H9 (cell line): ENCODE measurements around the gene VEGFB. TPM values are rescaled to one million over a fixed set of nuclear protein-coding genes. Genes with fewer than 3 reads are reported as not detected.

Experiments used
- DNase-seq: peaks from one replicate; pipeline ENCODE4 v3.0.0-alpha.2; 2017
- H2AFZ ChIP-seq: one replicate; pipeline ENCODE4 v1.6.1; 2013; ENCODE audit warnings: mild to moderate bottlenecking, low read length, control low read depth, moderate library complexity
- H2AK5ac ChIP-seq: 2 replicates; pipeline ENCODE4 v1.6.1; 2013; ENCODE audit warnings: low read length, control low read depth, mixed read lengths; ENCODE audit not compliant: insufficient read length
- H2BK120ac ChIP-seq: one replicate; pipeline ENCODE4 v1.6.1; 2013; ENCODE audit warnings: low read depth, mild to moderate bottlenecking, low read length, control low read depth, inconsistent platforms; ENCODE audit not compliant: poor library complexity, severe bottlenecking
- H2BK12ac ChIP-seq: 2 replicates; pipeline ENCODE4 v1.6.1; 2013; ENCODE audit warnings: low read length, control low read depth, mixed read lengths, low read depth; ENCODE audit not compliant: insufficient read length
- H2BK15ac ChIP-seq: 2 replicates; pipeline ENCODE4 v1.6.1; 2013; ENCODE audit warnings: low read depth, low read length, control low read depth
- H2BK20ac ChIP-seq: one replicate; pipeline ENCODE4 v1.6.1; 2013; ENCODE audit warnings: low read depth, mild to moderate bottlenecking, low read length, control low read depth, inconsistent platforms; ENCODE audit not compliant: poor library complexity, severe bottlenecking
- H2BK5ac ChIP-seq: 2 replicates; pipeline ENCODE4 v1.6.1; 2013; ENCODE audit warnings: low read length, control low read depth, mixed read lengths; ENCODE audit not compliant: insufficient read length
- H3K14ac ChIP-seq: 2 replicates; pipeline ENCODE4 v1.6.1; 2013; ENCODE audit warnings: low read length, control low read depth; ENCODE audit not compliant: insufficient read depth
- H3K18ac ChIP-seq: 2 replicates; pipeline ENCODE4 v1.6.1; 2013; ENCODE audit warnings: low read depth, mild to moderate bottlenecking, mixed read lengths, low read length, control low read depth; ENCODE audit not compliant: insufficient read length
- H3K23ac ChIP-seq: 2 replicates; pipeline ENCODE4 v1.6.1; 2013; ENCODE audit warnings: low read length, control low read depth, mixed read lengths, low read depth; ENCODE audit not compliant: insufficient read length
- H3K23me2 ChIP-seq: 2 replicates; pipeline ENCODE4 v1.6.1; 2013; ENCODE audit warnings: low read depth, mild to moderate bottlenecking, mixed read lengths, low read length, control low read depth; ENCODE audit not compliant: insufficient read length, poor library complexity, severe bottlenecking
- H3K27ac ChIP-seq: 2 replicates; pipeline ENCODE4 v1.5.1; 2013; ENCODE audit warnings: low read length, control low read depth, mixed read lengths, low read depth; ENCODE audit not compliant: insufficient read length
- H3K27me3 ChIP-seq: 2 replicates; pipeline ENCODE4 v1.6.1; 2013; ENCODE audit warnings: low read length, control low read depth, inconsistent platforms; ENCODE audit not compliant: insufficient read depth
- H3K4ac ChIP-seq: 2 replicates; pipeline ENCODE4 v1.6.1; 2013; ENCODE audit warnings: low read depth, mild to moderate bottlenecking, control low read depth, inconsistent platforms, low read length, moderate library complexity
- H3K4me1 ChIP-seq: 2 replicates; pipeline ENCODE4 v1.6.1; 2013; ENCODE audit warnings: low read length, control low read depth, inconsistent platforms; ENCODE audit not compliant: insufficient read depth
- H3K4me2 ChIP-seq: 2 replicates; pipeline ENCODE4 v1.6.1; 2013; ENCODE audit warnings: low read length, control low read depth, mixed read lengths; ENCODE audit not compliant: insufficient read length, insufficient read depth
- H3K56ac ChIP-seq: 2 replicates; pipeline ENCODE4 v1.6.1; 2013; ENCODE audit warnings: low read depth, mild to moderate bottlenecking, mixed read lengths, low read length, control low read depth; ENCODE audit not compliant: insufficient read length
- H3K79me1 ChIP-seq: 2 replicates; pipeline ENCODE4 v1.6.1; 2013; ENCODE audit warnings: low read depth, mild to moderate bottlenecking, moderate library complexity, low read length, control low read depth, inconsistent platforms; ENCODE audit not compliant: insufficient read depth, poor library complexity, severe bottlenecking
- H3K79me2 ChIP-seq: 2 replicates; pipeline ENCODE4 v1.6.1; 2013; ENCODE audit warnings: low read length, control low read depth, inconsistent platforms; ENCODE audit not compliant: insufficient read depth
- H3K9ac ChIP-seq: 2 replicates; pipeline ENCODE4 v1.6.1; 2013; ENCODE audit warnings: low read length, control low read depth, mixed read lengths; ENCODE audit not compliant: insufficient read length; ENCODE audit errors: extremely low read depth
- H3K9me3 ChIP-seq: one replicate; pipeline ENCODE4 v1.6.1; 2013; ENCODE audit warnings: low read depth, low read length, inconsistent platforms; ENCODE audit not compliant: control insufficient read depth
- H3T11ph ChIP-seq: one replicate; pipeline ENCODE4 v1.6.1; 2013; ENCODE audit warnings: mild to moderate bottlenecking, low read length, control low read depth, inconsistent platforms
- H4K20me1 ChIP-seq: one replicate; pipeline ENCODE4 v1.6.1; 2013; ENCODE audit not compliant: control insufficient read depth, insufficient read length, insufficient read depth
- H4K5ac ChIP-seq: 2 replicates; pipeline ENCODE4 v1.6.1; 2013; ENCODE audit warnings: low read depth, mild to moderate bottlenecking, mixed read lengths, low read length, control low read depth; ENCODE audit not compliant: insufficient read length
- H4K8ac ChIP-seq: replicated peaks from 2 replicates; pipeline ENCODE4 v1.6.1; 2013; ENCODE audit warnings: low read length, control low read depth, mixed read lengths, low read depth; ENCODE audit not compliant: insufficient read length
- H4K91ac ChIP-seq: 2 replicates; pipeline ENCODE4 v1.6.1; 2013; ENCODE audit warnings: low read depth, mild to moderate bottlenecking, moderate library complexity, mixed read lengths, low read length, control low read depth; ENCODE audit not compliant: insufficient read length
- H3K27ac Mint-ChIP-seq, 3 experiments: 2 replicates in 2 of 3; 3 replicates in 1 of 3; pipeline ENCODE4 v1.8.0; 2020 to 2021; ENCODE audit warnings: mixed read lengths in 3 of 3, mild to moderate bottlenecking in 1 of 3, moderate library complexity in 1 of 3
- H3K27me3 Mint-ChIP-seq: 2 replicates; pipeline ENCODE4 v1.8.0; 2021; ENCODE audit warnings: low read depth, mild to moderate bottlenecking, moderate library complexity, mixed read lengths
- H3K36me3 Mint-ChIP-seq, 3 experiments: 2 replicates in 2 of 3; 3 replicates in 1 of 3; pipeline ENCODE4 v1.8.0; 2020 to 2021; ENCODE audit warnings: low read depth in 3 of 3, mixed read lengths in 3 of 3; ENCODE audit not compliant: insufficient read depth in 1 of 3
- H3K4me1 Mint-ChIP-seq, 2 experiments: 2 replicates each; pipeline ENCODE4 v1.8.0; 2020; ENCODE audit warnings: mixed read lengths in 2 of 2
- H3K4me3 Mint-ChIP-seq, 2 experiments: 2 replicates in 1 of 2; 3 replicates in 1 of 2; pipeline ENCODE4 v1.8.0; 2020 to 2021; ENCODE audit warnings: mild to moderate bottlenecking in 2 of 2, mixed read lengths in 2 of 2, moderate library complexity in 1 of 2
- H3K9me3 Mint-ChIP-seq, 2 experiments: 2 replicates in 1 of 2; 3 replicates in 1 of 2; pipeline ENCODE4 v1.8.0; 2020; ENCODE audit warnings: mild to moderate bottlenecking in 2 of 2, mixed read lengths in 2 of 2, moderate library complexity in 1 of 2
- WGBS: extraction: QIAGEN DNeasy Blood & Tissue Kit; methylation state at CpG from one replicate; pipeline ENCODE4 v1.1.7; 2013; ENCODE audit warnings: missing lambda C conversion rate, low lambda C conversion rate, mixed read lengths; ENCODE audit not compliant: insufficient read length; ENCODE audit errors: extremely low coverage; 5-methylcytosine and 5-hydroxymethylcytosine counted together
- total RNA-seq: library from RNA; stranded (reverse); gene quantifications from 2 replicates; pipeline ENCODE4 v1.2.1, GENCODE V29; 2021
- TF ChIP-seq, protein P1 (sequence below): fragments of 200-600 bp; sonication (generic); conservative IDR thresholded peaks from 3 replicates; pipeline ENCODE4 v1.8.0; 2021; ENCODE audit warnings: antibody characterized with exemption, mild to moderate bottlenecking

The VEGFB gene
- total RNA-seq, 1 experiment from 2014 or later = 57.7 TPM

GRCh38 chr11:64253043-64253442 is 18.7 kb downstream of the VEGFB start:
- H2BK5ac ChIP-seq = no peak overlapping the region
- DNase-seq = no peak
- Mint-ChIP-seq H3K36me3 (peaks cover 20 to 39% (median 32%) of the 10 kb centered on the region in 3 experiments; a peak in 6 of 7 replicates), H3K27ac (no peak overlapping the region), H3K27me3 (no peaks in the 10 kb centered on the region), H3K4me1 (peaks cover 30 to 40% of the 10 kb centered on the region in 2 experiments), H3K9me3 (no peaks in the 10 kb centered on the region), H3K4me3 (peak overlapping the region; percentile 85 to 98)
- no peak overlapping the region for H2BK12ac ChIP-seq
- no peak overlapping the region for H4K91ac ChIP-seq
- H3K9ac ChIP-seq = no peak overlapping the region
- H3K27ac ChIP-seq = no peak overlapping the region
- no peak overlapping the region for H2BK120ac ChIP-seq
- H3K23ac ChIP-seq = no peak overlapping the region
- H4K20me1 ChIP-seq = no peaks in the 10 kb centered on the region
- TF ChIP-seq, protein P1, sequence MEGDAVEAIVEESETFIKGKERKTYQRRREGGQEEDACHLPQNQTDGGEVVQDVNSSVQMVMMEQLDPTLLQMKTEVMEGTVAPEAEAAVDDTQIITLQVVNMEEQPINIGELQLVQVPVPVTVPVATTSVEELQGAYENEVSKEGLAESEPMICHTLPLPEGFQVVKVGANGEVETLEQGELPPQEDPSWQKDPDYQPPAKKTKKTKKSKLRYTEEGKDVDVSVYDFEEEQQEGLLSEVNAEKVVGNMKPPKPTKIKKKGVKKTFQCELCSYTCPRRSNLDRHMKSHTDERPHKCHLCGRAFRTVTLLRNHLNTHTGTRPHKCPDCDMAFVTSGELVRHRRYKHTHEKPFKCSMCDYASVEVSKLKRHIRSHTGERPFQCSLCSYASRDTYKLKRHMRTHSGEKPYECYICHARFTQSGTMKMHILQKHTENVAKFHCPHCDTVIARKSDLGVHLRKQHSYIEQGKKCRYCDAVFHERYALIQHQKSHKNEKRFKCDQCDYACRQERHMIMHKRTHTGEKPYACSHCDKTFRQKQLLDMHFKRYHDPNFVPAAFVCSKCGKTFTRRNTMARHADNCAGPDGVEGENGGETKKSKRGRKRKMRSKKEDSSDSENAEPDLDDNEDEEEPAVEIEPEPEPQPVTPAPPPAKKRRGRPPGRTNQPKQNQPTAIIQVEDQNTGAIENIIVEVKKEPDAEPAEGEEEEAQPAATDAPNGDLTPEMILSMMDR = no peak
- H3K4me2 ChIP-seq = peak overlapping the region; percentile 19
- no CpG with 5 or more reads among the region's 8 CpGs for WGBS
- no peak overlapping the region for H4K8ac ChIP-seq
- H2BK20ac ChIP-seq = no peak overlapping the region
- no peaks in the 10 kb centered on the region for H3K9me3 ChIP-seq
- no peak overlapping the region for H2BK15ac ChIP-seq
- no peak overlapping the region for H3K56ac ChIP-seq
- no peak overlapping the region for H4K5ac ChIP-seq
- H3K4ac ChIP-seq = no peak overlapping the region
- H3K4me1 ChIP-seq = peaks cover 9% of the 10 kb centered on the region; the same call in 1 of the 2 replicates
- peaks cover 3% of the 10 kb centered on the region for H3K79me1 ChIP-seq
- H3K79me2 ChIP-seq = no peaks in the 10 kb centered on the region; the same call in 1 of the 2 replicates
- H3K23me2 ChIP-seq = peaks cover 16% of the 10 kb centered on the region
- H3T11ph ChIP-seq = no peak overlapping the region
- no peak overlapping the region for H3K14ac ChIP-seq
- H3K18ac ChIP-seq = no peak overlapping the region
- H2AFZ ChIP-seq = no peak overlapping the region
- no peak overlapping the region for H2AK5ac ChIP-seq
- H3K27me3 ChIP-seq = no peaks in the 10 kb centered on the region
